MM.1S (cell line): ENCODE results near the gene CRISP3.

ENCODE experiments used
- DNase-seq: peaks from one replicate; pipeline ENCODE4 v3.0.0-alpha.2; 2015
- H2AFZ ChIP-seq: fragments of 300-600 bp; sonication (generic); 2 replicates; pipeline ENCODE4 v1.6.0; 2016; ENCODE audit warnings: antibody characterized with exemption, low read length
- H3F3A ChIP-seq: fragments of 300-600 bp; sonication (generic); 2 replicates; pipeline ENCODE4 v1.6.1; 2016; ENCODE audit warnings: mild to moderate bottlenecking, antibody characterized with exemption, low read length, moderate library complexity, mixed read lengths; ENCODE audit not compliant: insufficient read depth
- H3K27ac ChIP-seq: fragments of 300-600 bp; sonication (generic); 2 replicates; pipeline ENCODE4 v1.5.1; 2016; ENCODE audit warnings: mild to moderate bottlenecking, low read length
- H3K27me3 ChIP-seq: fragments of 300-600 bp; sonication (generic); replicated peaks from 2 replicates; pipeline ENCODE4 v1.6.0; 2016; ENCODE audit warnings: low read length; ENCODE audit not compliant: insufficient read depth
- H3K36me3 ChIP-seq: fragments of 300-600 bp; sonication (generic); replicated peaks from 2 replicates; pipeline ENCODE4 v1.6.1; 2016; ENCODE audit warnings: mild to moderate bottlenecking, low read length, mixed read lengths; ENCODE audit not compliant: insufficient read depth
- H3K4me1 ChIP-seq: fragments of 300-600 bp; sonication (generic); 2 replicates; pipeline ENCODE4 v1.6.1; 2016; ENCODE audit warnings: low read length, mixed read lengths
- H3K4me2 ChIP-seq: fragments of 300-600 bp; sonication (generic); 2 replicates; pipeline ENCODE4 v1.6.0; 2016; ENCODE audit warnings: low read depth, low read length
- H3K4me3 ChIP-seq: fragments of 300-600 bp; sonication (generic); 2 replicates; pipeline ENCODE4 v1.5.1; 2016; ENCODE audit warnings: low read length, mixed read lengths
- H3K79me2 ChIP-seq: fragments of 300-600 bp; sonication (generic); 2 replicates; pipeline ENCODE4 v1.6.1; 2016; ENCODE audit warnings: mixed run types, low read length, mixed read lengths
- H3K9ac ChIP-seq: fragments of 300-600 bp; sonication (generic); 2 replicates; pipeline ENCODE4 v1.6.1; 2016; ENCODE audit warnings: low read length, mixed read lengths
- H3K9me2 ChIP-seq: fragments of 300-600 bp; sonication (generic); replicated peaks from 2 replicates; pipeline ENCODE4 v1.6.1; 2016; ENCODE audit warnings: mild to moderate bottlenecking, low read length, mixed read lengths; ENCODE audit not compliant: insufficient read depth
- H3K9me3 ChIP-seq: fragments of 300-600 bp; sonication (generic); replicated peaks from 2 replicates; pipeline ENCODE4 v1.6.1; 2016; ENCODE audit warnings: mild to moderate bottlenecking, low read length, mixed read lengths; ENCODE audit not compliant: insufficient read depth
- H4K20me1 ChIP-seq: fragments of 300-600 bp; sonication (generic); 2 replicates; pipeline ENCODE4 v1.6.1; 2016; ENCODE audit warnings: mild to moderate bottlenecking, low read length, moderate library complexity, mixed read lengths; ENCODE audit not compliant: insufficient read depth
- EZH2 ChIP-seq: fragments of 300-600 bp; sonication (generic); optimal IDR thresholded peaks from 2 replicates; pipeline ENCODE3; 2017; ENCODE audit warnings: low read depth, mild to moderate bottlenecking, antibody characterized with exemption, low read length, mixed read lengths
- EZH2phosphoT487 ChIP-seq: fragments of 300-600 bp; sonication (generic); IDR thresholded peaks from 2 replicates; pipeline ENCODE4 v1.6.1; 2018; ENCODE audit warnings: antibody characterized with exemption, low read length
- TF ChIP-seq, protein P1 (sequence below): fragments of 300-600 bp; sonication (generic); IDR thresholded peaks from 2 replicates; pipeline ENCODE4 v1.5.1; 2016; ENCODE audit warnings: antibody characterized with exemption, low read length, mixed read lengths

CRISP3 gene

DNA sequence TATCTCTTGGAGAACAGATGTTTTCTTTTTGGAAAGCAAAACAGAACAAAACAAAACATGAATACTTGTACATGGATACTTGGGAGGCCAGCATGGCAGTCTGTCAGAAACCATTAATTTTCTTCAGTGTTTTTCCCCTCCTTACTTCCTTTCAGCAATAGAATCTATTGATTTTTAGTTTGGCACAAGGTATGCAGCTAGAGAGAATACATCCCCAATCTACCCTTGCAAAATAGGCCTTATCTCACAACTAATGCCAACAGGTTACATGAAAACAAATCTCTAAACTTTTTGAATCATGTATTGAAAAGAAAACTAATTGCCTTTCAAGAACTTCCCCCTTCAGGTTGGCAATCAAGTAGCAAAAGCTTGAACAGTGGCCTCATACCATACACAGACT is 40.1 kb upstream of the CRISP3 start:
- Histone ChIP-seq H3K27ac (no peak overlapping the region), H4K20me1 (no peaks in the 10 kb centered on the region), H3K4me1 (no peaks in the 10 kb centered on the region), H3K4me3 (no peak overlapping the region), H3K27me3 (no peaks in the 10 kb centered on the region), H2AFZ (no peak overlapping the region), H3F3A (no peaks in the 10 kb centered on the region), H3K36me3 (no peaks in the 10 kb centered on the region), H3K9me2 (no peaks in the 10 kb centered on the region), H3K79me2 (no peaks in the 10 kb centered on the region), H3K9ac (no peak overlapping the region), H3K4me2 (no peak overlapping the region), H3K9me3 (no peaks in the 10 kb centered on the region)
- TF ChIP-seq EZH2phosphoT487 (no peak), EZH2 (no peak)
- TF ChIP-seq, protein P1, sequence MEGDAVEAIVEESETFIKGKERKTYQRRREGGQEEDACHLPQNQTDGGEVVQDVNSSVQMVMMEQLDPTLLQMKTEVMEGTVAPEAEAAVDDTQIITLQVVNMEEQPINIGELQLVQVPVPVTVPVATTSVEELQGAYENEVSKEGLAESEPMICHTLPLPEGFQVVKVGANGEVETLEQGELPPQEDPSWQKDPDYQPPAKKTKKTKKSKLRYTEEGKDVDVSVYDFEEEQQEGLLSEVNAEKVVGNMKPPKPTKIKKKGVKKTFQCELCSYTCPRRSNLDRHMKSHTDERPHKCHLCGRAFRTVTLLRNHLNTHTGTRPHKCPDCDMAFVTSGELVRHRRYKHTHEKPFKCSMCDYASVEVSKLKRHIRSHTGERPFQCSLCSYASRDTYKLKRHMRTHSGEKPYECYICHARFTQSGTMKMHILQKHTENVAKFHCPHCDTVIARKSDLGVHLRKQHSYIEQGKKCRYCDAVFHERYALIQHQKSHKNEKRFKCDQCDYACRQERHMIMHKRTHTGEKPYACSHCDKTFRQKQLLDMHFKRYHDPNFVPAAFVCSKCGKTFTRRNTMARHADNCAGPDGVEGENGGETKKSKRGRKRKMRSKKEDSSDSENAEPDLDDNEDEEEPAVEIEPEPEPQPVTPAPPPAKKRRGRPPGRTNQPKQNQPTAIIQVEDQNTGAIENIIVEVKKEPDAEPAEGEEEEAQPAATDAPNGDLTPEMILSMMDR: no peak
- no peak for DNase-seq

DNA sequence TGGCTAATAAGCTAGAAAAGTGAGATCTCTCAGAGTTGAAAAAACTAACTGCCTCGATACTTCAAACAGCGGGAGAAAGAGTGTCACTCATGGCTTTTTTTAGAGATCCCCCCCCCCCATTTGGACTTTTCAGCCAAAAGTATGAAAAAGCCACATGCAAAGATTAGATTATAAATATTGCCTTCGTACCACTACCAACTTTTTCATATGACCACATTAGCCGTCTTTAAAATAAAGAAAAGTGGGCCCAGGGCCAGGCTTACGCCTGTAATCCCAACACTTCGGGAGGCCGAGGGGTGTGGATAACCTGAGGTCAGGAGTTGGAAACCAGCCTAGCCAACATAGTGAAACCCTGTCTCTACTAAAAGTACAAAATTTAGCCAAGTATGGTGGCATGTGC is 38.5 kb upstream of the CRISP3 start:
- no peak overlapping the region for H3K9ac ChIP-seq
- H3K4me3 ChIP-seq: no peak overlapping the region

DNA sequence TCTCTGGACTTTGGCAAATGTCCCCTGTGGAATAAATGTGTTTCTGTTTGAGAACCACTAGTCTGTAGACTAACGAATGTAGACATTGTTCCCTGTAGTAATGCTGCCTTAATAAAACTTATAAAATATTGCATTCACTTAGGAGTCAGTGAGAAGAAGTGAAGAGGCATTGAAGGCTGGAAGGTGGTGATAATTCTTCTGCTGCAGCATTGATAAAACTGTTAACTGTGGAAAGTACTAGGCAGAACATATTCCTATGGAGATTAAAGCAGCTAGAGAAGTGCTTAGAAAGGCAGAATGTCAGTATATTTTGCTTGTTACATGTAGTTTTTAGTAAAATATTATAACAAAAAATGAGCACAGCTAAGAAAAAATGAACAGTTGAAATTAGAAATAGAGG is 38.1 kb upstream of the CRISP3 start:
- Histone ChIP-seq H3F3A (no peaks in the 10 kb centered on the region), H3K27ac (no peak overlapping the region), H3K79me2 (no peaks in the 10 kb centered on the region), H3K9me2 (no peaks in the 10 kb centered on the region), H3K4me1 (no peaks in the 10 kb centered on the region), H3K27me3 (no peaks in the 10 kb centered on the region), H3K9ac (no peak overlapping the region), H4K20me1 (no peaks in the 10 kb centered on the region), H3K4me2 (no peak overlapping the region), H2AFZ (no peak overlapping the region), H3K4me3 (no peak overlapping the region), H3K36me3 (no peaks in the 10 kb centered on the region), H3K9me3 (no peaks in the 10 kb centered on the region)
- TF ChIP-seq, protein P1: no peak
- no peak for TF ChIP-seq EZH2phosphoT487
- TF ChIP-seq EZH2: no peak
- no peak for DNase-seq

More for the DNA sequence above, 38.5 kb upstream of the CRISP3 start:
- Histone ChIP-seq H3K27ac (no peak overlapping the region), H3F3A (no peaks in the 10 kb centered on the region), H3K79me2 (no peaks in the 10 kb centered on the region), H3K4me1 (no peaks in the 10 kb centered on the region), H4K20me1 (no peaks in the 10 kb centered on the region), H3K9me2 (no peaks in the 10 kb centered on the region), H3K27me3 (no peaks in the 10 kb centered on the region), H2AFZ (no peak overlapping the region), H3K4me2 (no peak overlapping the region), H3K9me3 (no peaks in the 10 kb centered on the region), H3K36me3 (no peaks in the 10 kb centered on the region)
- DNase-seq: no peak
- TF ChIP-seq EZH2phosphoT487: no peak
- TF ChIP-seq, protein P1: no peak
- TF ChIP-seq EZH2: no peak
